Suprapubic skin (tissue), 4 donors: Measurements from ENCODE around the gene AKT1.

Source experiments
- POLR2A ChIP-seq, 2 donors: fragments of 450-650 bp; IDR thresholded peaks; one replicate each; pipeline ENCODE4 v1.6.1; 2017; ENCODE audit warnings: antibody characterized with exemption in 2 of 2, mild to moderate bottlenecking in 2 of 2, moderate library complexity in 2 of 2
- POLR2AphosphoS5 ChIP-seq, 3 donors: sonication (generic); formaldehyde crosslinking; IDR thresholded peaks; one replicate each; pipeline ENCODE4 v1.6.1; 2017; ENCODE audit warnings: antibody characterized with exemption in 3 of 3
- TF ChIP-seq, protein P1 (sequence below), 2 donors: fragments of 200-600 bp in 1 of 2; fragments of 450-650 bp in 1 of 2; sonication (generic) in 1 of 2; IDR thresholded peaks; one replicate each; pipeline ENCODE4 v1.5.1; 2016 to 2019; ENCODE audit warnings: antibody characterized with exemption in 2 of 2, mild to moderate bottlenecking in 1 of 2, moderate library complexity in 1 of 2

DNA sequence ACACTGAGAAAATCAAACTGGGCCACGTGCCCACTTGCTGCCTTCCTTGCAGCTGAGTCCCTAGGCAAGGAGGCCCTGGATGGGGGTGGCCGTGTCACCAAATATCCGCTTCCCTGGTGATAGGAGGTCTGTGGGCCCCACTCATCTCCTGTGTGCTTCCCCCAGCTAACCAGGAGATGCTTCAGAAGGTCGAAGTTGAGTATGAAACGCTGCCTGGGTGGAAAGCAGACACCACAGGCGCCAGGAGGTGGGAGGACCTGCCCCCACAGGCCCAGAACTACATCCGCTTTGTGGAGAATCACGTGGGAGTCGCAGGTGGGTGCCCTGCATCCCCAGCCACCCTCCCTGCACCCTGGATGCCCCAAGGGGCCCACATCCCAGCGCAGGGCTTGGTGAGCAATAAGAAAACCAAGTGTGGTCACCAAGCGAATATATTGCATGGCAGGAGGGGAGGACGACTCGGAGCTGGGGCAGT, 49.4 kb downstream of the AKT1 start:
- TF ChIP-seq, protein P1, sequence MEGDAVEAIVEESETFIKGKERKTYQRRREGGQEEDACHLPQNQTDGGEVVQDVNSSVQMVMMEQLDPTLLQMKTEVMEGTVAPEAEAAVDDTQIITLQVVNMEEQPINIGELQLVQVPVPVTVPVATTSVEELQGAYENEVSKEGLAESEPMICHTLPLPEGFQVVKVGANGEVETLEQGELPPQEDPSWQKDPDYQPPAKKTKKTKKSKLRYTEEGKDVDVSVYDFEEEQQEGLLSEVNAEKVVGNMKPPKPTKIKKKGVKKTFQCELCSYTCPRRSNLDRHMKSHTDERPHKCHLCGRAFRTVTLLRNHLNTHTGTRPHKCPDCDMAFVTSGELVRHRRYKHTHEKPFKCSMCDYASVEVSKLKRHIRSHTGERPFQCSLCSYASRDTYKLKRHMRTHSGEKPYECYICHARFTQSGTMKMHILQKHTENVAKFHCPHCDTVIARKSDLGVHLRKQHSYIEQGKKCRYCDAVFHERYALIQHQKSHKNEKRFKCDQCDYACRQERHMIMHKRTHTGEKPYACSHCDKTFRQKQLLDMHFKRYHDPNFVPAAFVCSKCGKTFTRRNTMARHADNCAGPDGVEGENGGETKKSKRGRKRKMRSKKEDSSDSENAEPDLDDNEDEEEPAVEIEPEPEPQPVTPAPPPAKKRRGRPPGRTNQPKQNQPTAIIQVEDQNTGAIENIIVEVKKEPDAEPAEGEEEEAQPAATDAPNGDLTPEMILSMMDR (IDR thresholded peaks at IDR 0.05), result no peak
- TF ChIP-seq POLR2AphosphoS5 (IDR thresholded peaks at IDR 0.05), result no peak
- TF ChIP-seq POLR2A (IDR thresholded peaks at IDR 0.05), result no peak
